ENCODE data around the gene C14orf132. TPM values are rescaled to one million over a fixed set of nuclear protein-coding genes. Genes with fewer than 3 reads are reported as not detected.

The C14orf132 gene
- total RNA-seq, 4 donors from 2014 or later = 1.2 to 6.2 (median 4.5) TPM

DNA sequence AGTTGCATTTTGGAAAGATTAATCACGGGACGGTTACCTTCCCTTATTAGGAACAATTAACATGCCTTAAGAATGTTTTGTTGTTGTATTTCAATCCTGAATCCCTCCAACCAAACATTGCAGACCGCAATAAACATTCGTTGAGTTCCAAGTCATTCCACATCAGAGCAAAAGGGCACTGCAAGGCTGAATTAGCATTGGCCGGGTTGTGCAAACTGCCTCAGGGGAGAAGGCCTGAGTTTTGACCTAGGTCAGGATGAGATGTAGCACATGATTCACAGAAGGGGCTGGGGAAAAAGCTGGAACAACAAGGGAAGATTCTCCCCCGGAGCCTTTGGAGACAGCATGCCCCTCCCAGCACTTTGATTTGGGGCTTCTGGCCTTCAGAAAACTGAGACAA is 83.3 kb downstream of the C14orf132 start:
- TF ChIP-seq, protein P1, sequence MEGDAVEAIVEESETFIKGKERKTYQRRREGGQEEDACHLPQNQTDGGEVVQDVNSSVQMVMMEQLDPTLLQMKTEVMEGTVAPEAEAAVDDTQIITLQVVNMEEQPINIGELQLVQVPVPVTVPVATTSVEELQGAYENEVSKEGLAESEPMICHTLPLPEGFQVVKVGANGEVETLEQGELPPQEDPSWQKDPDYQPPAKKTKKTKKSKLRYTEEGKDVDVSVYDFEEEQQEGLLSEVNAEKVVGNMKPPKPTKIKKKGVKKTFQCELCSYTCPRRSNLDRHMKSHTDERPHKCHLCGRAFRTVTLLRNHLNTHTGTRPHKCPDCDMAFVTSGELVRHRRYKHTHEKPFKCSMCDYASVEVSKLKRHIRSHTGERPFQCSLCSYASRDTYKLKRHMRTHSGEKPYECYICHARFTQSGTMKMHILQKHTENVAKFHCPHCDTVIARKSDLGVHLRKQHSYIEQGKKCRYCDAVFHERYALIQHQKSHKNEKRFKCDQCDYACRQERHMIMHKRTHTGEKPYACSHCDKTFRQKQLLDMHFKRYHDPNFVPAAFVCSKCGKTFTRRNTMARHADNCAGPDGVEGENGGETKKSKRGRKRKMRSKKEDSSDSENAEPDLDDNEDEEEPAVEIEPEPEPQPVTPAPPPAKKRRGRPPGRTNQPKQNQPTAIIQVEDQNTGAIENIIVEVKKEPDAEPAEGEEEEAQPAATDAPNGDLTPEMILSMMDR (IDR thresholded peaks at IDR 0.05) = no peak
- no peak for TF ChIP-seq POLR2A (IDR thresholded peaks at IDR 0.05)
- Histone ChIP-seq H3K4me3 (no peak overlapping the region), H3K27ac (peak overlapping the region in 2 of 4 donors; percentile 19 to 40), H3K27me3 (no peaks in the 10 kb centered on the region), H3K36me3 (no peaks in the 10 kb centered on the region), H3K4me1 (peaks cover 0 to 6% (median 0%) of the 10 kb centered on the region in 4 donors), H3K9me3 (no peaks in the 10 kb centered on the region)
- DNase-seq = no peak

DNA sequence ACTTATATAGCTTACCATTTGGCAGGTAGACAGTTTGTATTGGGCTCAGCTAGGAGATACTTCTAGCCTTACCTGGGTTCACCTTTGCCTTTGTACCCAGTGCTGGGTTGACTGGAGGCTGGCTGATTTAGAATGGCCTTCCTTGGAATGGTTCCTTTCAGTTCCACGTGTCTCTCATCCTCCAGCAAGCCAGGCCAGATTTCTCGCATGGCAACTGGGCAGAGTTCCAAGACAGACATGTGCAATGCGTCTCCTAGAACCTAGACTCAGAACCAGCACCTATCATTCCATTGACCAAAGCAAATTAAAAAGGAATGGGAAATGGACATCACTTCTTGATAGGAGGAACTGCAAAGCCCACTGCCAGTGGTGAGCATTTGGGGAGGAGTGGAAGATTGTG is 86.4 kb downstream of the C14orf132 start:
- Histone ChIP-seq H3K4me3 (no peak overlapping the region), H3K27me3 (no peaks in the 10 kb centered on the region), H3K27ac (peak overlapping the region in 1 of 4 donors; percentile 36), H3K4me1 (peaks cover 0 to 6% (median 0%) of the 10 kb centered on the region in 4 donors), H3K9me3 (no peaks in the 10 kb centered on the region), H3K36me3 (no peaks in the 10 kb centered on the region)
- no peak for DNase-seq
- TF ChIP-seq, protein P1 (IDR thresholded peaks at IDR 0.05) = no peak
- no peak for TF ChIP-seq POLR2A (IDR thresholded peaks at IDR 0.05)

DNA sequence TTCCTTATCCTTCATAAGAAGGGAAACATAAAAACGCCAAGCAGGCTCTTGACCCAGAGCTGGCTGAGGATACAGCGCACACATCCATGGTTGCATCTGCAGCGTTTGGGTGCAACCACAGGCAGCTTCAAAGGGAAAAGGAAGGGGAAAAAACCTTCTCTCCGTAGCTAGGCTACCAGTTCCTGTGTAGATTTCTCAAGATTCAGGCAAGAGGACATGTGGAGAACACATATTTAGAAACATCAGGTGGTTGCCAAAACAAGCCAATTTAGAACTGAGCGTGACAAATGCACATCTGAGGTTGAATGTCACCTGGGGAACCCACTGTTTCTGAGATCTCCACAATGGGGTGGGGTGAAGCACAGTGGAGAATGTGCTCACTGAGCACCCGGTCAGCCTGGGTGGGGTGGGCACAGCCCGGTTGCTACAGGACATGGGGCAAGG is 87.2 kb downstream of the C14orf132 start:
- H3K27ac ChIP-seq = peak overlapping the region in 3 of 4 donors; percentile 25 to 58 (median 36)
- peaks cover 0 to 6% (median 0%) of the 10 kb centered on the region in 4 donors for H3K4me1 ChIP-seq
- no peaks in the 10 kb centered on the region for H3K9me3 ChIP-seq
- no peak for DNase-seq
- no peak for TF ChIP-seq POLR2A (IDR thresholded peaks at IDR 0.05)
- TF ChIP-seq, protein P1 (IDR thresholded peaks at IDR 0.05) = no peak
- no peaks in the 10 kb centered on the region for H3K27me3 ChIP-seq
- H3K4me3 ChIP-seq = no peak overlapping the region
- no peaks in the 10 kb centered on the region for H3K36me3 ChIP-seq

DNA sequence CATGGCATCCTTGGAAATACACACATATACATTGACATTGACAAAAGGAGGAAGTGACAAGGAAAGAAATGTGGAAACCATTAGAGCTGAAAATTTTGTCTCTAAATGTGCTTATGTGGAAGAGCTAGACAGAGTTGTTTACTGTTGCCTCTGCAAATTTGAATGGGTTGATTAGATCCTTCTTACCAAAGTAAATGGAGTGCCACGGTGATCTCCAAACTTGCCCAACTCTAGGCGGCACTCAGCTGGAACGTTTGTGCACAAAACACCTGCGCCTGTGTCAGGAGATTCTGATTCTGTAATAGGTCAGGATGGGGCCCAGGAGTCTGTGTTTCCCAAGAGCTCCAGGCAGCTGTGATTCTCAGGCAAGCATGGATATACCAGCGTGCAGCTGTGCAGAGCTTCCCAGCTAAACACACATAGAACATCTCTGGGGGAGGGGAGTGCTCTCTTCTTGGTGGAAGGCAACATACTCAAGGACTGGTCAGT is 87.7 kb downstream of the C14orf132 start:
- H3K4me1 ChIP-seq = peaks cover 0 to 6% (median 0%) of the 10 kb centered on the region in 4 donors
- no peak overlapping the region for H3K4me3 ChIP-seq
- no peaks in the 10 kb centered on the region for H3K27me3 ChIP-seq
- H3K9me3 ChIP-seq = no peaks in the 10 kb centered on the region
- H3K27ac ChIP-seq = peak overlapping the region in 3 of 4 donors; percentile 25 to 58 (median 33)
- TF ChIP-seq POLR2A (IDR thresholded peaks at IDR 0.05) = no peak
- TF ChIP-seq, protein P1 (IDR thresholded peaks at IDR 0.05) = no peak
- no peaks in the 10 kb centered on the region for H3K36me3 ChIP-seq
- no peak for DNase-seq

DNA sequence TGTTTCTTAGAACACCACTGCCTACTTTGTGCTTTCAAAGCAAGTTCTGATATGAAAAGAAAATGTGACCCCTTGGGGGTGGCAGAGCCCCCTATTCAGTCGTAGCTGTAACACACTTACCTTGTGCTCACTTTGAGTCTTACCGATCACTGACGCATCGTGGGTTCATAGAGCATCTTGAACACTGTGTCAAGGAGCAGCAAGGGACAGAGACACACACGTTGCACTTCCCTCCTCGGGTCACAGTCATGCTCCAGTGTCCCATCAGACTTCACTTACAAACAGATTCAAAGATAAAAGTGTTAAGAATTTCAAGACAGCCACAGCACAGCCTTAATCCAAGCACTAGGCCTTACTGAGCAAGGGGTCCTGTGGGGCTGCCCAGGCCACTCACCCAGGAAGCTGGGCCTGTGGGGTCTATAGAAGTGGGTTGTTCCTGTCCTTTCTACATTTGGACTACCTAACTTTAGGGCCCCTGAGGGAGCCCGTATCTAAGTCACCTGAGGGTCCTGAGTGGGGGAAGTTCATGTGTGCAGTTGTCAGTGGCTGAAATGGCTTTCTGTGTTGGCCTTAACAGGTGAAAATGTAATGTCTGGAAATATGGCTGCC is 90.1 kb downstream of the C14orf132 start:
- TF ChIP-seq, protein P1 (IDR thresholded peaks at IDR 0.05) = no peak
- no peak for TF ChIP-seq POLR2A (IDR thresholded peaks at IDR 0.05)
- no peak for DNase-seq
- Histone ChIP-seq H3K4me1 (peaks cover 0 to 6% (median 0%) of the 10 kb centered on the region in 4 donors), H3K27ac (no peak overlapping the region), H3K4me3 (no peak overlapping the region), H3K9me3 (no peaks in the 10 kb centered on the region), H3K27me3 (no peaks in the 10 kb centered on the region), H3K36me3 (no peaks in the 10 kb centered on the region)

Data from Peyer's patch (tissue), 4 donors.